22Rv1 (cell line): ENCODE results near the gene SLC13A3.

Experiments
- H3K27ac ChIP-seq: fragments of 450-650 bp; 2 replicates; pipeline ENCODE4 v1.5.1; 2017
- ZFX ChIP-seq: fragments of 450-650 bp; IDR thresholded peaks from 2 replicates; pipeline ENCODE4 v1.6.1; 2017; ENCODE audit warnings: antibody characterized with exemption, borderline replicate concordance
- TF ChIP-seq, protein P1 (sequence below): fragments of 450-650 bp; IDR thresholded peaks from 2 replicates; pipeline ENCODE4 v1.5.1; 2017; ENCODE audit warnings: mild to moderate bottlenecking

Gene SLC13A3

DNA sequence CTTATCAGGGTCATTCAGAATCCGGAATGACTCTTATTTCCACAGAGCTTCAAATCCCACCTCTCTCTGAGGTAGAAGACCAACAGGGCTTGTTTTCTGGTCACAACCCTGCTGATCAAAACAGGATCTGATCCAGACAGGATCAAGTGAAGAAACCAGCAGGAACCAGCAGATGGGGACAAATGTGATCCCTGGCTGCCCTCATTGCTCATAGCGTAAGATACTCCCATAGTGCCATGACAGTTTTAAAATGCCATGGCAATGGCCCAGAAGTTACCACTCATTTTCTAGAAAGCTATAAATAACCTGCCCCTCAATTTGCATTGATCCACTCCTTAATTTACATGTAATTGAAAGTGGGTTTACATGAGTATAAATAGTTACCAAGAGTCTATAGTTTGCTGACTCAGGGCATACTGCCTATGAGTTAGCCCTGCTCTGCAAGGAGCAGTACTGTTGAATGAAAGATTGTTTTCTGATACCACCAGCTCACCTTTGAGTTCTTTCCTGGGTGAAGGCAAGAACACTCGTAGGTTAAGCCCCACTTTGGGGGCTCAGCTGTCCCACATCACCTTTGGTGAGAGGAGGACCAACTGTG lies 131.7 kb downstream of the SLC13A3 start:
- no peak for TF ChIP-seq ZFX
- TF ChIP-seq, protein P1, sequence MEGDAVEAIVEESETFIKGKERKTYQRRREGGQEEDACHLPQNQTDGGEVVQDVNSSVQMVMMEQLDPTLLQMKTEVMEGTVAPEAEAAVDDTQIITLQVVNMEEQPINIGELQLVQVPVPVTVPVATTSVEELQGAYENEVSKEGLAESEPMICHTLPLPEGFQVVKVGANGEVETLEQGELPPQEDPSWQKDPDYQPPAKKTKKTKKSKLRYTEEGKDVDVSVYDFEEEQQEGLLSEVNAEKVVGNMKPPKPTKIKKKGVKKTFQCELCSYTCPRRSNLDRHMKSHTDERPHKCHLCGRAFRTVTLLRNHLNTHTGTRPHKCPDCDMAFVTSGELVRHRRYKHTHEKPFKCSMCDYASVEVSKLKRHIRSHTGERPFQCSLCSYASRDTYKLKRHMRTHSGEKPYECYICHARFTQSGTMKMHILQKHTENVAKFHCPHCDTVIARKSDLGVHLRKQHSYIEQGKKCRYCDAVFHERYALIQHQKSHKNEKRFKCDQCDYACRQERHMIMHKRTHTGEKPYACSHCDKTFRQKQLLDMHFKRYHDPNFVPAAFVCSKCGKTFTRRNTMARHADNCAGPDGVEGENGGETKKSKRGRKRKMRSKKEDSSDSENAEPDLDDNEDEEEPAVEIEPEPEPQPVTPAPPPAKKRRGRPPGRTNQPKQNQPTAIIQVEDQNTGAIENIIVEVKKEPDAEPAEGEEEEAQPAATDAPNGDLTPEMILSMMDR = no peak
- no peak overlapping the region for H3K27ac ChIP-seq

- H3K27ac ChIP-seq = no peak within 1 kb of the TSS
- no peak for TF ChIP-seq ZFX
- TF ChIP-seq, protein P1 = no peak
These were observed 138.1 kb downstream of the SLC13A3 start, which contains the start of gene ZNF334 for GRCh38 chr20:46512943-46513844. Gene ZNF334 (minus strand): TSS chr20:46513559. CDS start chr20:46512102, 1,457 bp downstream.

- no peak for TF ChIP-seq ZFX
- TF ChIP-seq, protein P1 = no peak
- no peak overlapping the region for H3K27ac ChIP-seq
These were observed 141.7 kb downstream of the SLC13A3 start for GRCh38 chr20:46509523-46509922.
